Effector memory CD8-positive, alpha-beta T cell (primary cell): ENCODE results near the gene MUC22.
"Not testable (repeated sequence)": the region's sequence is repeated elsewhere in the genome, so short reads cannot be mapped to it uniquely, and the experiment has no call there.

ENCODE experiments used
- ATAC-seq: fragments of 150-1000 bp; cut with Tn5 transposase; replicated peaks from 2 replicates; pipeline ENCODE4 v1.10.0; 2021; ENCODE audit warnings: mild to moderate bottlenecking, moderate library complexity
- DNase-seq, 3 experiments: peaks; one replicate each; pipeline ENCODE4 v3.0.0; 2021
- H3K27ac Mint-ChIP-seq, 2 donors: one replicate each; pipeline ENCODE4 v1.8.0; 2022; ENCODE audit warnings: mild to moderate bottlenecking in 2 of 2, mixed read lengths in 2 of 2, moderate library complexity in 2 of 2
- H3K27me3 Mint-ChIP-seq, 2 donors: one replicate each; pipeline ENCODE4 v1.8.0; 2022; ENCODE audit warnings: mixed read lengths in 2 of 2
- H3K36me3 Mint-ChIP-seq: one replicate; pipeline ENCODE4 v1.8.0; 2022; ENCODE audit warnings: mild to moderate bottlenecking, moderate library complexity, mixed read lengths; ENCODE audit not compliant: insufficient read depth
- H3K4me1 Mint-ChIP-seq, 2 donors: one replicate each; pipeline ENCODE4 v1.8.0; 2022; ENCODE audit warnings: low read depth in 2 of 2, mixed read lengths in 2 of 2
- H3K4me3 Mint-ChIP-seq, 2 donors: one replicate each; pipeline ENCODE4 v1.8.0; 2022; ENCODE audit warnings: mild to moderate bottlenecking in 2 of 2, mixed read lengths in 2 of 2, moderate library complexity in 2 of 2
- H3K9me3 Mint-ChIP-seq, 2 donors: one replicate each; pipeline ENCODE4 v1.8.0; 2022; ENCODE audit warnings: mixed read lengths in 2 of 2
- total RNA-seq, 9 experiments: gene quantifications; one replicate each; lab custom pipeline; 2026; lab: John Stamatoyannopoulos, UW

MUC22 gene
- 0 reads per million in 9 experiments for total RNA-seq

DNA sequence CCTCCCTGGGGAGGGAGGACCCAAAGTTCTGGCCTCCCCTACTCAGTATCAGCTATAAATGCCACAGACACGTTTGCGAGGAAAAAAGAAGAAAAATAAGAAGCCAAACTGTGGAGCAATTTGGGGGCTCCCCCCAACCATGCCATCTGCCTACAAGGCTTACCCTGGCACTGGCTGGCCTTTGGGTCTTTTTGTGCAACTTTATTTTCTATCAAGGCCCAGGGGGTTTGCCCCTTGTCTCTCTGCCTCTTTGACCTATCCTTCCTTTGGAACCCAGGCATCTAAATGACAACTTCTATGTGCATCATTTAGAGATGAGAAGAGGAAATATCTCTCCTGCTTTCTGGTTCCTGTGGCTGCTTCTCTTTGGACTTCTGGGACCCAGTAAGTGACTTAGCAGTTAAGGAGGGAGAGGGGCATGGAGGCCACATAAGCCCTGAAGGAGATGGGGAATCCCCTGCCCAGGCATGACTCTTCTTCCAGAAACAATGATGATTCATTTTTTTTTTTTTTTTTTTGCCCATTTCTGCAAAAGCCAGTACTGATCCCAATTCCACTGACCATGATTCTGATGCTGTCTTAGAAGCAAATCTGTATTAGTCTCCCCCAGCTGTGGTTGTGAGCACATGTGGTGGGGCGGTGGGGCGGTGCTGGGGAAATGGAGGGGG lies at the start of gene MUC22:
TSS of gene MUC22 (plus strand) at position 82 of the 668 bp plus-strand sequence. CDS start at position 315, 233 bp downstream.
- no peaks in the 10 kb centered on the region for H3K36me3 Mint-ChIP-seq
- no peak within 1 kb of the TSS for H3K27ac Mint-ChIP-seq
- no peaks in the 10 kb centered on the region for H3K4me1 Mint-ChIP-seq
- ATAC-seq (no peak), DNase-seq (no peak)
- no peaks in the 10 kb centered on the region for H3K9me3 Mint-ChIP-seq
- no peak within 1 kb of the TSS for H3K4me3 Mint-ChIP-seq
- H3K27me3 Mint-ChIP-seq = peaks cover 81 to 88% of the 10 kb centered on the region in 2 donors

DNA sequence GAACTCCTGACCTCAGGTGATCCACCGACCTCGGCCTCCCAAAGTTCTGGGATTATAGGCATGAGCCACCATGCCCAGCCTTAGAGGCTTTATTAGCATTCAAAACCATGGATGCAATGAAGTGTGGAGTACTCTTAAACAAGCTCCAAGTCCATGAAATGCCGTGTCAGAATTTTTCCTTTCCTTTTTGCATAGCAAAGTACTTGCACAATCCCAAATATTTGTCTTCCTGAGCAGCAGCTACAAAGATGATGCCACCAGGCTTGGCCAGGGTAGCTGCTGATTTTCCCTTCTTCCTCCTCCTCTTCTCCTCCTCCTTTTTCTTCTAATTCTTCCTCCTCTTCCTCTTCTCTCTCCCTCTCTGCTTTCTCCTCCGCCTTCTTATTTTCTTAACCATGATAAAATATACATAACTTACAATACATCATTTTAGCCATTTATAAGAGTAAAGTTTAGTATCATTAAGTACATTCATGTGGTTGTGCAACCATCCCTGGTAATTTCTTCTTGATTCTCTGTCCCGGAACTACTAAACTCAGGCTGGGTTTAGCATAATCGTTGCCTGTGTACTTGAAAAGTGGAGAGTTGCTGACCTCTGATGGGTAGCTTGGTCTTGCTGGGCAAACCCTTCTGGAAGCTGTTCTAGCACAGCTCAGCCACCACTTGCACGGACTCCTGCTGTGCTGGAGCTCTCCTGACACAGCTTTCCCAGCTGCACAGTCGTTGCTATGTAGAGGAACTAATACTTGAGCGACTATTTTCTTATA lies 49.2 kb upstream of the MUC22 start:
- no peak overlapping the region for H3K27ac Mint-ChIP-seq
- peaks cover 33 to 38% of the 10 kb centered on the region in 2 donors for H3K27me3 Mint-ChIP-seq
- no peaks in the 10 kb centered on the region for H3K9me3 Mint-ChIP-seq
- no peak for DNase-seq
- ATAC-seq = no peak
- H3K36me3 Mint-ChIP-seq = peaks cover 8% of the 10 kb centered on the region
- H3K4me3 Mint-ChIP-seq = no peak overlapping the region
- H3K4me1 Mint-ChIP-seq = peaks cover 24 to 25% of the 10 kb centered on the region in 2 donors

DNA sequence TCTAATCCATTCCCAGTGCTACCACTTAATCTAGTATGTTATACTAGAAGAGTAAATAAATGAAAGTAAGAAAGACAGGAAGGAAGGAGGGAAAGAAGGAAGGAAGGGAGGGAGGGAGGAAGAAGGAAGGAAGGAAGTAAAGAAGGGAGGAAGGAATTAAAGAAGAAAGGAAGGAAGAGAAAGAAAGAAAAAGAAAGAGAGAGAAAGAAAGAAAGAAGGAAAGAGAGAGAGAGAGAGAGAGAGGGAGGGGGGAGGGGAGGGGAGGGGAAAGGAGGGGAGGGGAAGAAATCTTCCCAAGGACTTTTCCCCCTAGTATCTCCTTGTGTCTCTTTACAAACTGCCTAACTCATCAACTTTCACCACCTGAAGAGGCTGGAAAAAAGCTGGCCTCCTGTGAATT lies 47.6 kb upstream of the MUC22 start:
- H3K4me1 Mint-ChIP-seq = peaks cover 24% of the 10 kb centered on the region in 2 donors
- DNase-seq (no peak), ATAC-seq (no peak)
- H3K27me3 Mint-ChIP-seq = peaks cover 22 to 32% of the 10 kb centered on the region in 2 donors
- H3K36me3 Mint-ChIP-seq = peaks cover 8% of the 10 kb centered on the region
- H3K9me3 Mint-ChIP-seq = no peaks in the 10 kb centered on the region
- no peak overlapping the region for H3K27ac Mint-ChIP-seq
- no peak overlapping the region for H3K4me3 Mint-ChIP-seq

DNA sequence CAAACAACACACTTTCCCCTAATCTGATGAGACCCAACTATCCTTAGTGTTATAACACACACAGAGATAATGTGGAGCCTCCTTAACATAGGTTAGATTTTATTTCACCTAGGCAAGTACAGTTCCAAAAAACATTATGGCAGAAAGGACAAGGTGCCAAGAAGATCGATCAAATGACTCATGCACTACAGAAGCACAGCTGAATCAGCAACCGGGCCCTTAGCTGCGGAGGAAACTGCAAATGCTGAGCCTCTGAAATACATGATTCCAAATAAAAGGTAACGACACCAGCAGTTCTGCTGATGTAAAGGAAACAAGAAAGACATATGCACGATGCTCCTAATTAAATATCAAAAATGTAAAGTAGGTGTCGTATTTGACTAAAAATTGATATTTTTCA lies 46.6 kb upstream of the MUC22 start:
- no peaks in the 10 kb centered on the region for H3K9me3 Mint-ChIP-seq
- peaks cover 8% of the 10 kb centered on the region for H3K36me3 Mint-ChIP-seq
- H3K27ac Mint-ChIP-seq = peak overlapping the region; percentile 15 to 54
- no peak for DNase-seq
- H3K4me3 Mint-ChIP-seq = no peak overlapping the region
- H3K27me3 Mint-ChIP-seq = peaks cover 13 to 25% of the 10 kb centered on the region in 2 donors
- no peak for ATAC-seq
- peaks cover 24% of the 10 kb centered on the region in 2 donors for H3K4me1 Mint-ChIP-seq

DNA sequence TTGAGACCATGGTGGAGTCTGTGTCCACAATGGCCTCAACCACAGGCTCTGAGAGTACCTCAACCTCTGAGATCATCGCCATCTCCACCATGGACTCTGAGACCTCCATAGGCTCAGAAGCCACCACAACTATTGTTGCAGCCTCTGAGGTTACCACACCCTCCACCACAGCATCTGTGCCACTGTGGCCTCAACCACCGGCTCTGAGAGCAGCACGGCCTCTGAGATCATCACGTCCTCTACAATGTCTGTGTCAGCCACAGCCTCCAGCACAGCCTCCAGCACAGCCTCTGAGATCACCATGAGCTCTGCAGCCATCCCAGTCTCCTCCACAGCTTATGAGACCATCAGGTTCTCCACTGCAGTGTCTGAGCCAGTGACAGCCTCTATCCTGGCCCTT lies 46.2 kb upstream of the MUC22 start:
- Mint-ChIP-seq H3K4me1 (peaks cover 24% of the 10 kb centered on the region in 2 donors), H3K4me3 (peak overlapping the region; percentile 11 to 50), H3K27me3 (peaks cover 10 to 23% of the 10 kb centered on the region in 2 donors), H3K36me3 (peaks cover 8% of the 10 kb centered on the region), H3K27ac (peak overlapping the region; percentile 15 to 54), H3K9me3 (no peaks in the 10 kb centered on the region)
- ATAC-seq (peak; percentile 81), DNase-seq (peak; percentile 24 to 27 (median 26))

DNA sequence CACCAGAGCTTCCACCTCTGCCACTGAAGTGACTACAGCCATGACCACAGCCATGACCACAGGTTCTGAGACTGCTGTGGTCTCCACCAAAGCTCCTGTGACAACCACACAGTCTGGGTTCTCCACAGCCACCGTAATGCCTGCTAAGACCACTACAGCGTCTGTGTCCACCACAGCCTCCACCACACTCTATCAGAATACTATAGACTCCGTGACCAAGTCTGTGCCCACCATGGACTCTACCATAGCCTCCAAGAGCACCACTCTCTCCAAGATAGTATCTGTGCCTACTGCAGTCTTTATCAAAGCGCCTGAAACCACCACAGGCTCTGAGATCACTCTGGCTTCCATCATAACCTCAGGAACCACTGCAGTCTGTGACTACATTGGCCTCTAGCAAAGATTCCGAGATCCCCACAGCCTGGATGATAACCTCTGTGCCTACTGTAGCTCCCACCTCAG lies 45.1 kb upstream of the MUC22 start:
- H3K4me1 Mint-ChIP-seq = peaks cover 24% of the 10 kb centered on the region in 2 donors
- peaks cover 9 to 19% of the 10 kb centered on the region in 2 donors for H3K27me3 Mint-ChIP-seq
- DNase-seq (no peak), ATAC-seq (peak; percentile 25)
- H3K36me3 Mint-ChIP-seq = peaks cover 8% of the 10 kb centered on the region
- peak overlapping the region; percentile 15 to 54 for H3K27ac Mint-ChIP-seq
- H3K9me3 Mint-ChIP-seq = no peaks in the 10 kb centered on the region
- peak overlapping the region in 1 of 2 donors; percentile 50 for H3K4me3 Mint-ChIP-seq

DNA sequence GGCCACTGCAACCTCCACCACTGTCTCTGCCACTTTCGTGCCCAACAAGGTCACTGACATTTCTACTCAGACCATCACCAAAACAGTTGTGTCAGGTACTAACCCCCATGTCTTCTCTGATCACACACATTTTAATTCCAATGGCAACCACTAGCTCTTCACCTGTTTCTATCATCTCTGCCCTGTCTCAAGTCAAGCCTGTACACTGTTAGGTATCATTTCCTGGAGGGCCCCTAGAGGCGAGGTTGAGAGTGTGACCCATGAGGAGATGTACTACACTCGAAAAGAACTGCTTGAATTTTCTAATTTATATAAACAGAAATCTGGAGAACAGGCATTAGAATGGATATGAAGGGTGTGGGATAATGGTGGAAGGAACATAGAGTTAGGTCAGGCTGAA lies 44.1 kb upstream of the MUC22 start:
- no peak for DNase-seq
- peak overlapping the region; percentile 15 to 38 for H3K27ac Mint-ChIP-seq
- H3K9me3 Mint-ChIP-seq = no peaks in the 10 kb centered on the region
- H3K4me1 Mint-ChIP-seq = peaks cover 24% of the 10 kb centered on the region in 2 donors
- H3K27me3 Mint-ChIP-seq = peaks cover 12 to 14% of the 10 kb centered on the region in 2 donors
- H3K4me3 Mint-ChIP-seq = no peak overlapping the region
- no peak for ATAC-seq
- H3K36me3 Mint-ChIP-seq = peaks cover 8% of the 10 kb centered on the region

DNA sequence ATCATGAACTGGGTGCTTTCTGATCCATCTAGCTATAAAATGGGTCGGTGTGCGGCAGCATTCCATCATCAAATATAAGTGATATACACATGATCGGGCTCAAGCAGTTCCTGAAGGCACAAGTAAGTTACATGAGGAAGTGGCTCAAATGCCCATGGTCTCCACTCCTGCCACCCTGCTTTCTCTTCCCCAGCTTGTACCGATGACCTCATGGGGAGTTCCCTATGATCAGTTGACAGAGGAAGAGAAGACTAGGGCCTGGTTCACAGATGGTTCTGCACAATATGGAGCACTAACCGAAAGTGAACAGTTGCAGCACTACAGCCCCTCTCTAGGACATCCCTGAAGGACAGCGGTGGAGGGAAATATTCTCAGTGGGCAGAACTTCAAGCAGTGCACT lies 41.1 kb upstream of the MUC22 start:
- not testable (repeated sequence) for DNase-seq, H3K9me3 Mint-ChIP-seq, H3K27ac Mint-ChIP-seq, H3K36me3 Mint-ChIP-seq, ATAC-seq, H3K4me3 Mint-ChIP-seq
- H3K4me1 Mint-ChIP-seq = peaks cover 16 to 19% of the 10 kb centered on the region in 2 donors
- H3K27me3 Mint-ChIP-seq = peaks cover 34 to 43% of the 10 kb centered on the region in 2 donors

DNA sequence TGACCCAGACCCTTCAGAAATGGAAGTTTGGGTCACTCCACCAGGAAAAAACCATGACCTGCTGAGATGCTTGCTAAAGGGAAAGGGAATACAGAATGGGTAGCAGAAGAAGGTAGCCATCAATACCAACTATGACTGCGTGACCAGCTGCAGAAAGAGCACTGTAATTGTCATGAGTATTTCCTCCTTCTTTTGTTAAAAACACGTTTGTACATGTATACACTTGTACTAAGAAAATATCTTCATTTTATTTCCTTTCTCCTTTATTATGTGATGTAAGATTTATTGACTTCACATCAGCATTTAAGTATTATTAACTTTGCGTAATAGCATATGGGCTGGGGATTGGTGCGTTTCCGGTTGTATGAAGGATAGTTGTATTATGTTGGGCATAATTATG lies 39.3 kb upstream of the MUC22 start:
- Mint-ChIP-seq H3K4me3 (no peak overlapping the region), H3K27ac (no peak overlapping the region), H3K36me3 (no peaks in the 10 kb centered on the region), H3K9me3 (no peaks in the 10 kb centered on the region), H3K27me3 (peaks cover 30 to 43% of the 10 kb centered on the region in 2 donors), H3K4me1 (peaks cover 0 to 2% of the 10 kb centered on the region in 2 donors)
- no peak for ATAC-seq
- no peak for DNase-seq

DNA sequence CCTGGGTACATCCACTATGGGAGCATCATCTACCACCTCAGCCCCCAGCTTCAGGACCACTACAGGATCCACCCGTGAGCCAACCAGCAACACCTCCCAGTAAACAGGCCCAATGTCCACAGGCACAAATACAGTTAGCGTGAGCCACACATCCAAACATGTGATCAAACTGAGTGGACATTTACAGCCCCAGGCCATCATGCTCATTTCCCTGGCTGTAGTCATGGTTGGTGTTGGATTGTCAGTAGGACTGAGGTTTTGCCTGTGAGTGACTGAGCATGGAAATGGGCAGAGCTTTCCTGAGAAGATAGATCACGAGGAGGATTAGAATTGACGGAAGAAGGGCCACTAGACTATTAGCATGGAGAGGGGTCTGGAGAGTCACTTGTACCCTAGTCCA lies 37.5 kb upstream of the MUC22 start:
- Mint-ChIP-seq H3K4me1 (no peaks in the 10 kb centered on the region), H3K36me3 (no peaks in the 10 kb centered on the region), H3K4me3 (no peak overlapping the region), H3K27me3 (peaks cover 36 to 49% of the 10 kb centered on the region in 2 donors), H3K9me3 (no peaks in the 10 kb centered on the region), H3K27ac (no peak overlapping the region)
- ATAC-seq (no peak), DNase-seq (no peak)

DNA sequence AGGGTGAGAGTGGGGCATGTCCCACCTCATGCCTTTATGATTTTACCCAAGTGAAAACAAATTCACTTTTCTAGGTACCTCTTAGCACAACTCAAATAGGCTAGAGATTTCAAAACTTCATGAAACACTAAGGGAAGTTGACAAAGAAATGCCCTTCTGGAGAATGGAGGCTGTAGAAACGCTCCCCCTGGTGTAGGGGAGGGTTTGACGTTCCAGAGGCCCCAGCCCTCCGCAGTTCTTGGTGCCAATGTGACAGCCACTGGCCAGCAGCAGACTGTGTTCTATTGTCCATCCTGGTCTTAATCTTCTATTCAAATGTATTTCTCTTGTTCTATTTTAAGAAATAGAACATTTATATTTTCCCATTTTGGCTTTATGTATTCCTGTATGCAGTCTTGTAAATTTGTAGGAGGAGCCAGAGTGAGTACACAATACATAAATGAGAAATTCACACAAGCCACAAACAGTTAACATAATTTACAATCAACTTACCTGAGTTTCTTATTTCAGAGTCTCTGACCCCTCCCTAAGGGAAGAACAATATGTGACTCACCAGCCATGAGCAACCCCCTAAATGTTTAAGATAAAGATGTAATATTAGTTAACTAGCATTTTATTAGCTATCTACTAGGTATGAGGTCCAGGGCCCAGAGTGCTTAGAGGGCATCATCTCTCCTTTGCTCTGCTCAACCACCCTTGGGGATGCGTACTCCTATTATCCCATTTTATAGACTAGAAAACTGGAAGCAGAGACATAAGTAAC lies 35.6 kb upstream of the MUC22 start:
- Mint-ChIP-seq H3K9me3 (no peaks in the 10 kb centered on the region), H3K36me3 (no peaks in the 10 kb centered on the region), H3K4me1 (no peaks in the 10 kb centered on the region), H3K4me3 (no peak overlapping the region), H3K27me3 (peaks cover 44 to 55% of the 10 kb centered on the region in 2 donors), H3K27ac (no peak overlapping the region)
- DNase-seq (no peak), ATAC-seq (no peak)

DNA sequence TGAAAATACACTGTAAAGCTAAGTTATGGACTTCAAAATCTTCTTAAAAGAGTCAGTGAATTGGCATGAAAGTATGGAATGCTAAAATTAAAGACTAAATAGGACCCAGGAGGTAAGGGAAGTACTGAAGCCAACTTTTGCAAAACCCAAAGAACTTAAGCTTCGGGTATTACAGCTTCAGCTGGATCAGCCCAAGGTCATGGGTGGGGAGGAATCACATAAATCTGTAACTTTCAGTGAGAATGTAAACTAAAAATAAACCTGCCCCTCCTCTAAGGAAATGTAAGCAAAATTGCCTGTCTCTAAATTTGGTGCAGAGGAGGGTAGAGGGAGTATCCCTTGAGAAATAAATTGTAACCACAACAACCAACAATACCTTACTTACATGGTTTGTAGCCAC lies 31.1 kb upstream of the MUC22 start:
- Mint-ChIP-seq H3K4me3 (no peak overlapping the region), H3K27ac (no peak overlapping the region)

DNA sequence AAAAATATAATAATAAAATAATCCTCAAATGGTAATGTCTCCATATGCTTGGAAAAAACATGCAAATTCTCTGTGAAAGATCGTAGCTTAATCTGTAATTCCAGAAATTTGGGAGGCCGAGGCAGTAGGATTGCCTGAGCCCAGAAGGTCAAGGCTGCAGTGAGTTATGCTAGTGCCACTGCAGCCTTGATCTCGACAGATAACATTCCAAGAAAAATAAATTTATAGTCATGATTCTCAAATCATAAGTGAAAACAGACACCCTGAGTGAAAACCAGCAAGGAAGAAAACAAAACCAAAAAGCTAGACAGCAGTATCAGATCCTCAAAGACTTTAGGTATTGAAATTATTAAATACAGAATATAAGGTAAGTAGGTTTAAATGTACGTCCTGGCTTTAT lies 30.6 kb upstream of the MUC22 start:
- Mint-ChIP-seq H3K9me3 (no peaks in the 10 kb centered on the region), H3K27me3 (peaks cover 48 to 66% of the 10 kb centered on the region in 2 donors), H3K36me3 (no peaks in the 10 kb centered on the region), H3K4me1 (peaks cover 0 to 2% of the 10 kb centered on the region in 2 donors), H3K4me3 (no peak overlapping the region), H3K27ac (no peak overlapping the region)
- ATAC-seq (no peak), DNase-seq (no peak)

More for the DNA sequence above, 31.1 kb upstream of the MUC22 start:
- Mint-ChIP-seq H3K36me3 (no peaks in the 10 kb centered on the region), H3K27me3 (peaks cover 46 to 63% of the 10 kb centered on the region in 2 donors), H3K9me3 (no peaks in the 10 kb centered on the region), H3K4me1 (peaks cover 0 to 2% of the 10 kb centered on the region in 2 donors)
- ATAC-seq = no peak
- DNase-seq = no peak
